ENCODE measurements around the gene CDCA4.
"Not testable (repeated sequence)": the region's sequence is repeated elsewhere in the genome, so short reads cannot be mapped to it uniquely, and the experiment has no call there.

CDCA4 gene

GRCh38 chr14:105041841-105042765, 21.2 kb upstream of the CDCA4 start:
- no peaks in the 10 kb centered on the region for H4K20me1 ChIP-seq (ENCODE audit: insufficient read depth, low read length)
- H3K79me2 ChIP-seq (ENCODE audit: insufficient read depth, low read length): no peaks in the 10 kb centered on the region
- H3K4me3 ChIP-seq (ENCODE audit: low read depth, low read length, poor library complexity, severe bottlenecking): no peak overlapping the region
- H3K36me3 ChIP-seq (ENCODE audit: insufficient read depth, low read length): no peaks in the 10 kb centered on the region
- H3K27ac ChIP-seq (ENCODE audit: low read depth, low read length, poor library complexity, severe bottlenecking): no peak overlapping the region
- no peaks in the 10 kb centered on the region for H3F3A ChIP-seq (ENCODE audit: insufficient read depth, low read length)
- H3K27me3 ChIP-seq (ENCODE audit: insufficient read depth, low read length): peaks cover 20% of the 10 kb centered on the region
- no peaks in the 10 kb centered on the region for H3K9me3 ChIP-seq (ENCODE audit: low read length)
- no peaks in the 10 kb centered on the region for H3K9me2 ChIP-seq (ENCODE audit: low read depth, low read length)
- TF ChIP-seq CTCF (IDR thresholded peaks at IDR 0.05; ENCODE audit: low read length) (no peak), EZH2 (IDR thresholded peaks at IDR 0.05; ENCODE audit: borderline replicate concordance, low read length) (no peak)
- H3K4me2 ChIP-seq (ENCODE audit: low read length): no peak overlapping the region
- no peak overlapping the region for H3K9ac ChIP-seq (ENCODE audit: low read length)
- H2AFZ ChIP-seq (ENCODE audit: low read length): no peak overlapping the region
- H3K4me1 ChIP-seq (ENCODE audit: insufficient read depth, low read length, severe bottlenecking): peaks cover 3% of the 10 kb centered on the region

- no peak overlapping the region for H3K4me2 ChIP-seq (ENCODE audit: low read length)
- no peak overlapping the region for H3K9ac ChIP-seq (ENCODE audit: low read length)
- H3F3A ChIP-seq (ENCODE audit: insufficient read depth, low read length): no peaks in the 10 kb centered on the region
- TF ChIP-seq CTCF (IDR thresholded peaks at IDR 0.05; ENCODE audit: low read length) (no peak), EZH2 (IDR thresholded peaks at IDR 0.05; ENCODE audit: borderline replicate concordance, low read length) (no peak)
- peaks cover 3% of the 10 kb centered on the region for H3K4me1 ChIP-seq (ENCODE audit: insufficient read depth, low read length, severe bottlenecking)
- H3K9me2 ChIP-seq (ENCODE audit: low read depth, low read length): no peaks in the 10 kb centered on the region
- H4K20me1 ChIP-seq (ENCODE audit: insufficient read depth, low read length): no peaks in the 10 kb centered on the region
- peaks cover under 1% of the 10 kb centered on the region; the same call in 1 of the 2 replicates for H3K9me3 ChIP-seq (ENCODE audit: low read length)
- no peak overlapping the region for H2AFZ ChIP-seq (ENCODE audit: low read length)
- H3K27me3 ChIP-seq (ENCODE audit: insufficient read depth, low read length): peaks cover 18% of the 10 kb centered on the region
- H3K4me3 ChIP-seq (ENCODE audit: low read depth, low read length, poor library complexity, severe bottlenecking): no peak overlapping the region
- H3K36me3 ChIP-seq (ENCODE audit: insufficient read depth, low read length): no peaks in the 10 kb centered on the region; the same call in 1 of the 2 replicates
- H3K27ac ChIP-seq (ENCODE audit: low read depth, low read length, poor library complexity, severe bottlenecking): no peak overlapping the region
- no peaks in the 10 kb centered on the region for H3K79me2 ChIP-seq (ENCODE audit: insufficient read depth, low read length)
Measured at GRCh38 chr14:105039458-105040205, 18.7 kb upstream of the CDCA4 start.

- not testable (repeated sequence) for H3K79me2 ChIP-seq (ENCODE audit: insufficient read depth, low read length); H2AFZ ChIP-seq (ENCODE audit: low read length); H3K9me2 ChIP-seq (ENCODE audit: low read depth, low read length); H3K4me3 ChIP-seq (ENCODE audit: low read depth, low read length, poor library complexity, severe bottlenecking); H3K9ac ChIP-seq (ENCODE audit: low read length); H3K27ac ChIP-seq (ENCODE audit: low read depth, low read length, poor library complexity, severe bottlenecking); H3K36me3 ChIP-seq (ENCODE audit: insufficient read depth, low read length); H3K4me2 ChIP-seq (ENCODE audit: low read length); H4K20me1 ChIP-seq (ENCODE audit: insufficient read depth, low read length); H3F3A ChIP-seq (ENCODE audit: insufficient read depth, low read length)
- Histone ChIP-seq H3K27me3 (ENCODE audit: insufficient read depth, low read length) (peaks cover 12% of the 10 kb centered on the region), H3K9me3 (ENCODE audit: low read length) (peaks cover 15% of the 10 kb centered on the region; the same call in 1 of the 2 replicates), H3K4me1 (ENCODE audit: insufficient read depth, low read length, severe bottlenecking) (peaks cover 13% of the 10 kb centered on the region)
Measured at GRCh38 chr14:105035616-105036015, 14.7 kb upstream of the CDCA4 start.
